HG03378 (cell line): ENCODE data around the gene VWA1.
A peak's percentile ranks its signal among the peaks of the same experiment; 100 is the strongest.

Experiments
- ATAC-seq: cut with Tn5 transposase; IDR thresholded peaks from one replicate; pipeline ENCODE4 v1.9.1; 2021; ENCODE audit warnings: mild to moderate bottlenecking, moderate library complexity; ENCODE audit not compliant: unreplicated experiment

VWA1 gene, protein sequence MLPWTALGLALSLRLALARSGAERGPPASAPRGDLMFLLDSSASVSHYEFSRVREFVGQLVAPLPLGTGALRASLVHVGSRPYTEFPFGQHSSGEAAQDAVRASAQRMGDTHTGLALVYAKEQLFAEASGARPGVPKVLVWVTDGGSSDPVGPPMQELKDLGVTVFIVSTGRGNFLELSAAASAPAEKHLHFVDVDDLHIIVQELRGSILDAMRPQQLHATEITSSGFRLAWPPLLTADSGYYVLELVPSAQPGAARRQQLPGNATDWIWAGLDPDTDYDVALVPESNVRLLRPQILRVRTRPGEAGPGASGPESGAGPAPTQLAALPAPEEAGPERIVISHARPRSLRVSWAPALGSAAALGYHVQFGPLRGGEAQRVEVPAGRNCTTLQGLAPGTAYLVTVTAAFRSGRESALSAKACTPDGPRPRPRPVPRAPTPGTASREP

DNA sequence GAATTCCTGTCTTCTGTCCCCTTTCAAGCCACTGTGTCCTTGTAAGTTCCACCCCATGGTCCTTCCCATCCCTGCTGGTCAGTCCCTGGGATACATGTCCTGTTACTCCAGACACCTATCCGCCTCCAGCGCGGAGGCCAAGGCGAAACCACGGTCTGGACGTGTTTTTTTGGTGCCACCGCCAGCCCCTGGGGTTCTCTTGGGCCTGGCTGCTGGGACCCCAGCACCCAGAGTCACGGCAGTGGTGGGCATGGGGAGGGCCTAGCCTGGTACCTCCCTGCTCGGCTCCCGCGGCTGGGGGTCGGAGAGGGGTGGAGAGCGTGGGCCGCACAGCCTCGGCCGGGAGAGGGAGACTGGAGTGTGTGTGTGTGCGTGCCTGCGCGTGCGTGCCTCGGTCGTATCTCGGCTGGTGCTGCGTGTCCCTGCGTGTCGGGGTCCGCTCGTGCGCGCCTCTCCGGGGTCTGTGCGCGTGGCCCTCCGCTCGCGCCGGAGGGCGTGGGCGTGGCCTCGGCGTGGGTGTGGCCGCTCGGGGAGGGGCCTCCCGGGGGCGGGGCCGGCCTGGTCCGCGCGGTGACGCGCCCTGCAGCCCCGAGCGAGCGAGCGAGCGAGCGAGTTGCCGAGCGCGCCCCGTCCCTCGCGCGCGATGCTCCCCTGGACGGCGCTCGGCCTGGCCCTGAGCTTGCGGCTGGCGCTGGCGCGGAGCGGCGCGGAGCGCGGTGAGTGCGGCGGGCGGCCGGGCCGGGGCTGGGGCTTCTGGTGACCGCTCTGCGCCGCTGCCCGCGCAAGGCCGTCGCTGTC lies at the start of gene VWA1:
TSS of gene VWA1 (plus strand) at position 585 of the 798 bp plus-strand sequence. CDS start at position 644, 59 bp downstream.
- no peak for ATAC-seq

DNA sequence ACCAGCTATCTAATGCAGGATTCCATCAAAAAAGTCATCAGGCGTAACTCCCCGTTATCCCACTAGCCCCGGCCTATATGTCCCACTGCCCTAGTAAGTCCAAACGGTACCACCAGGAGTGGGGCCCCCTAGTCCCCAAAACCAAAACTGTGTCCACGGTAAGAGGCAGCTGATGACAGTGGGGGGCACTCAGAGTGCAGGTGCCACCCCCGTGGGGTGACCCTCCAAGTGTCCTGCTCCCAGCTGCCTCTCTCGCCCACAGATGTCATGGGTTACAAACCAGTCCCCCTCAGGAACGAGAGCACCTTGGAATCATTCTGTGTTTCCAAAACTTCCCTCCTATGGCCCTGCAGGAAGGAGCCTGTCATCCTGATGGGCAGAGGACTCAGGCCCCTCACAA lies 49.6 kb upstream of the VWA1 start:
- ATAC-seq = no peak

DNA sequence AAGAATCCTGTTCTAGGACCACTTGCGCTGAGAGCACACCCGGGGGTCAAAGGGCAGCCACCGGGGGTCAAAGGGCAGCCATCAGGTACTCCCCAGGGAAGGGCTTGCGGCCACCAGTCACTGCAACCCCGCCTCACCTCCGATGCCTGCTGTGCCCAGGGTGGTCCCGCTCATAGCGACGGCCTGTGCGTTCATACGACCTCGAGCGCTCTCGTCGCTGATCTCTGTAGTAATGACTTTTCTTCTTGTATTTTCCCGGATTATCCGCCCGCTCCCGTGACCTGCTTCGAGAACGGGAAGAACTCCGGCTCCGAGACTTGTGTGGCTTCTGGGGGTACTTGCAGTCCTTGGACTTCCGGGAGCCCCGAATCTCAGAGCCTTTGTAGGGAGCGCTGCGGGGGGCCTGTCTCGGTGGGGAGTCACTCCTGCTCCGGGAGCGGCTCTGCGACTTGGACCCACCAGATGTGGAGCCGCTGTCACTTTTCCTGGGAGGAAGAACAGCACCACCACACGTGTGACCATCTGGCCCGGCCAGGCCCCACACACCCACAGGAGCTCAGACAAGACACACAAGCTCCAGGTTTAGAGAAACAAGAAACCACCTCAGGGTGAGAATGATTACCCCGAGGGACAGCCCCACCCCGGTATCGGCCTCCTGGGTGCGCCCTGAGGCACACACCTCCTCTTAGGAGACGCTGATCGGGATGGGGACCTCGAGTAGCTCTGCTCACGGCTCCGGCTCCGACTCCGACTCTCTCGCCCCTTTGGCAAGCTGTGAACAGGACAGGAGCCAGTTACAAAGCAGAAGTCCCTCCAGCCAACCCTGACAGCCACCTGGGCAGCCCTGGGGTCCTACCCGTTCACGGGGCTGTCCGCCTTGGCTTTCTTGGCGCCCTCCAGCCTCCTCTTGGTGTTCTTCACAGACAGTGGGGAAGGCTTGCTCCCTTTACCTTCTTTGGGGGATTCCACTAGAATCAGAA lies 48.1 kb upstream of the VWA1 start:
- ATAC-seq = no peak

DNA sequence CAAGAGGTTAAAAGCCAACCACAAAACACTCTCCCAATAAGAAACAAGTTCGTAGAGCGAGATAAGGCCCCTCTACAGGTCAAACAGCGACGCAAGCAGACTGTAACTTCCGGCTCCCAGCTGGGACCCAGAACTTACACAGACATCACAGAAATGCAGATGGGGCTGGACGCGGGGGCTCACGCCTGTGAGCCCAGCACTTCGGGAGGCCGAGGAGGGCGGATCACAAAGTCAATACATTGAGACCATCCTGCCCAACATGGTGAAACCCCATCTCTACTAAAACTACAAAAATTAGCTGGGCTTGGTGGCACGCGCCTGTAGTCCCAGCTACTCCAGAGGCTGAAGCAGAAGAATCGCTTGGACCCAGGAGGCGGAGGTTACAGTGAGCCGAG lies 47.4 kb upstream of the VWA1 start:
- no peak for ATAC-seq

DNA sequence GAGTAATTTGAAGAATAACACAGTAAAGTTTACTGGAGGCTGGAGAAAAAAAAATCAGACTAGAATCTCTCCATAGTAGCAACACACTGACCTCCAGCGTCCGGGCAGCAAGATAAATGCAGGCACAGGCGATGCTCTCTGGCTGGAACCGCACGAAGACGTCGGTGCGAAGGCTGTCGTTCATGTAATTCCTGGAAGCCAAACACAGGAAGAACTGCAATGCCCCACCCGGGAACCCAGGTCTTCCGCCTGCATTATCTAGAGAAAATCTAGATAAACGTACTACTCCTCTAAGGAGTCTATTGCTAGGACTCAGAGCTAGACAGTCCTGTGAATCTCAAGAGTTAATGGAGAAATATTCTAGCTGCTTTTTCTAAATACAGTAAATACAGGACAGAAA lies 44.8 kb upstream of the VWA1 start:
- no peak for ATAC-seq

DNA sequence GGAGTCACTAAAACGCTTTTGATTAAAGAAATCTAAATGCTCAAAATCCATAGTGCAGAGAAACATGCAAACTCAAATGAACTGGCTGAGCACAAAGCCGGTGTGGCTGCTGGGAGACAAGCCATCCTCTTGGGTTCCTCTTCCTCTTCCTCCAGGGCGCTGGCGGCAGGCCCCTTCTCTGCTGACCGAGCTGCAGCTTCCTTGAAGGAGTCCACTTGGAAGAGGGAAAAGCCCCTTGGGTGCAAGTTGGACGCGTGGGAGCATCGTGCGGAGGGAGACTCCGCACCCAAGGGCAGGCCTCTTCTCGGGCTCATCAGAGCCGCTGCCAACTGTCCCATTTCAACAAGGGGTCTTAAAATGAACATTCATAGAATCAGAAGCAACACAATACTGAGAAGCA lies 44.3 kb upstream of the VWA1 start:
- no peak for ATAC-seq

DNA sequence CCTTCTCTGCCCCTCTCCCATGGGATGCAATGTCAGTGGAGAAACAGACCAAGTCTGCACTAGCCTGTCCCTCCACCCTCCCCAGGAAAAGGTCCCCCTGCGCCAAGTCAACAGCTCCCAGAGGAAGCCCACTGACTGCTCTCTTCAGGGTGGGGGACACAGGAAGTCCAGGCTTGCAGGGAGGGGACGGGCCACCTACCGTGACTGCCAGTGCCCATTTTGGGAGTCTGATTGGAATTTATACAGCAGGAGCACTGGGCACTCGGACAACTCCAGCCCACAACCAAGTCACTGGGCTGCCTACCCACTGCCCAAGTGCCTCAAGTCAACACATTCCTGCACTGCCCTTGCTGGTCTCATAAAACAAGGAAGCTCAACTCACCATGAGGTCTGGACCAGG lies 42.5 kb upstream of the VWA1 start:
- ATAC-seq = no peak

DNA sequence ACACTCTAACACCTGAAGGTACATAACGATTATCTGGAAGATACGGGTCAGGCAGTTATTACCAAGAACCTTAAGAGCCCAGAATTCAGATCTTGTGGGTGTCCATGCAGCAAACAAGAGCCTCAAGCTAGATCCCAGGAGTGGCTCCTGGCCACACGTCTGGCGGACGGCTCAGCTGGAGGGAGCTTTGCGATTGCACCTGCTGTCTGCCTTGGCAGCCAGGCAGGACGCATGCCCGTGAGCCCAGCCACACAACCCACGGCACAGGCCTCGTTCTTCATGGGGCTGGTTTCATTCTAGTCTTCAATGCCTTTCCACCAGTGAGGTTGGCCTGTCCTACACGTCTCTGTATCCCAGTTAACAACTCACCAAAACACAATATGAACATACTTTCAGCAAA lies 42.1 kb upstream of the VWA1 start:
- ATAC-seq = no peak

DNA sequence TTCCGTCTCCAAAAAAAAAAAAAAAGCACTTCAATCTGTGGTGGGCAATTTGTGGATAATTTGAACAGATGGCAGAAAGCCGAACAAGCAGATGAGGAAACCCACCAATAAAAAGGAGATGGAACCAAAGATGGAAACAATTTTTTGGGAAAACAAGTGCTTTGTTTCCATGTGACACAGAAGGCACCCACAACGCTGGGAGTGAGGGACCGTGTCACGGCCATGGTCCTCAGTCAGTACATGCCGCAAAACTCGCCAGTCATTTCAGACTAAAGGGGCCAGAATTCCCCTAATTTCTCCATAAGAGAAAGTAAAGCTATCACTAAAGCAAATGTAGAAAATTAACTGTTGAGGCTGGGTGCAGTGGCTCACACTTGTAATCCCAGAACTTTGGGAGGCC lies 41.4 kb upstream of the VWA1 start:
- ATAC-seq = no peak

DNA sequence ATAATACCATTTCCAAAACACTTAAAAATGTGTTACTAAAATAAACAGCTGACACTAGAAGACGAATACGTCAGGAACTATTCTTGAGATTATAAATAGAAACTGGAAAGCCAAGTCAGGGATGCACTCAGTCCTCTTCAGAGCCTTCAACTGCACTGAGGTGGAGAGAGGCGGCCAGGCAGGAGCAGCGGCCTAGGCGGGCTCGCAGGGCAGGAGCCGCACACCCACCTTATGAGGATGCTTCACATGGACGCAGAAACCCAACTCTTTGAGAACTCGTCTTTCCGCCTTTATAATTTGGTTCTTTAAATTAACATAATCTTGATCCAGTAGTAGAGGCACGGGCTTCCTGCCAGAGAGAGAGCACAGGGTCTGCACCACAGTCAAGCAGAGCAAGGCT lies 40.3 kb upstream of the VWA1 start:
- ATAC-seq = no peak

DNA sequence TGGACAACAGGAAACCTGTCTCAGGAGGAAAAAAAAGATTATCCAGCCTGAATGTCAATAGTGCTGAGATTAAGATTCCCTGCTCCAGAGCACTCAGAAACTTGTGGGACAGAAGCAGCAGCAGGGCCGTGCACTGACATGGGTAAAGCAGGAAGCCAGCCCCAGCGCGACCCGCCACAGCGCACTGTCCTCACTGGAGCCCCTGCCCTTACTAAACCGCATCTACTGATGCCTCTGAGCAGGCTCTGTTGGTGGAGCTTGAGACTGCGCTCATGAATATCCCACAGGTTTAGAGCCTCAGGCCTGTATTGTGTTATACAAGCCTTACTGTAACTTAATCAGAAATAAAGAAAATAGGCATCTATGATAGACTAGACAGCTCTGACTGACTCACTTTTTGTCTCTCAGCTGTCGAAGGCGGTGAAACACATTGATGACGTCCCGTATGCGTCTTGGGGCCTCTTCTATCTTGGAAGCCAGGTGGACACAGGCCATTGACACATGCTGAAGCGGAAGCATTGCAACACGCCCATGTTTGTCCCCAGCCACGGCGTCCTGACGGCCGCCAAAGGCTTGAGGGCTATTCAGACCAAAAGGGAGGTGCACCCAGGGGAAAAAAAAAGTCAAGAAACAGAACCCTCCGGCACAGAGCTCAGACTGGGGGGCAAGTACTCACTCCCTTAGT lies 37.5 kb upstream of the VWA1 start:
- no peak for ATAC-seq

DNA sequence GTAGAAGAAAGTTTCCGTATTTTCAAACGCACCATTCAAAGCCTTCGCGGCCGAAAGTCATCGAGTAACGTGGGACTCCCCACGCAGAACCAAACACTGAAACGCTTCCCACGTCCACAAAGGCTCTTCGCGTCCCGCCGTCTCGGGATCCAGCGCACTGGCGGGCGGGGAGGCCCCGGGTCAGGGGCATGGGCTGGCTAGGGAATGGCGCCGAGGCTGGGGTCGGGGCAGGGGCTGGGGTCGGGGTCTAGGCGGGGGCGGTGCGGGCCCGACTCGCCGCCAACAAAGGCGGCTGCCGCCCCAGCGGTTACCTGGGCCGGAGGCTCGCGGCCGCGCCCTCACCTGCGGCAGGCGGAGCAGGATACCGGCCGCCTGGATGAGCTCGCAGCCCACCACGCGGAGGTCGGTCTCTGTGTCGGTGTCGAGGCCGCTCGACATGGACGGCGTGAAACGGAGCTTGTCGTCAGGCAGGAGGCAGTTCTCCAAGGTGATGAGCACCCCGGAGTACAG lies 36.8 kb upstream of the VWA1 start:
- ATAC-seq = peak; percentile 17

DNA sequence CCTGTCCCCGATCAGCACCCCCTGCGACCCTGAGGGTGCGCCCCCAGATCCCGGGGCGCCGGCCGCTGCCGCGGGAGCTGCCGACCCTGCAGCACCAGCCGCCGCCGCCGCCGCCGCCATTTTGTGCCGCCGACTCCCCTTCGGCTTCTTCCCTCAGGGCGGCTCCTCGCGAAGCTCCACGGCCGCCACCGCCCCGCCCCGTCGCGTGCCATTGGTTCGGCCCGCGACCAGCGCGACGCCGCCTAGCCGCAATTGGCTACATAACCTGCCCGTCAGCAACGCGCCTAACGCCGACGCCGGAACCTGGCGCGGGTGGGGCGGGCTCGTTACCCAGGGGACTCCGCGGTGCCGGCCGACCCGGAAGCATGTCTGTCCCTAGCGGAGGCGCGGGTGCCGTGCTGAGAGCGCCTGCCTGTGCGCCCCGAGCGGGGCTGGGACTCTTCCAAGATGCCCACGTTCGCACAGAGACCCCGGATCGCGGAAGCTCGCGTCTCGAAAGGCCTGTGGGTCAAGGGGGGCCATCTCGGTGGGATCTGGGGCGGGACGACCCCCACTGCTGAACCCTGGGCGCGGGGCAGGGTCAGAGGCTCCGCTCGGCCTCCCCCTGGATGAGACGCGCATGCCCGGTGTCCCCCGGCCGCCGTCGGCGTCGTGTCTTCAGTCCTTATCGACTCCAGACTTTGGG lies 36.2 kb upstream of the VWA1 start, which contains the start of gene CCNL2:
TSS of gene CCNL2 (minus strand) at position 149 of the 685 bp plus-strand sequence. CDS start at position 120, 29 bp downstream.
- peak; percentile 78 for ATAC-seq

DNA sequence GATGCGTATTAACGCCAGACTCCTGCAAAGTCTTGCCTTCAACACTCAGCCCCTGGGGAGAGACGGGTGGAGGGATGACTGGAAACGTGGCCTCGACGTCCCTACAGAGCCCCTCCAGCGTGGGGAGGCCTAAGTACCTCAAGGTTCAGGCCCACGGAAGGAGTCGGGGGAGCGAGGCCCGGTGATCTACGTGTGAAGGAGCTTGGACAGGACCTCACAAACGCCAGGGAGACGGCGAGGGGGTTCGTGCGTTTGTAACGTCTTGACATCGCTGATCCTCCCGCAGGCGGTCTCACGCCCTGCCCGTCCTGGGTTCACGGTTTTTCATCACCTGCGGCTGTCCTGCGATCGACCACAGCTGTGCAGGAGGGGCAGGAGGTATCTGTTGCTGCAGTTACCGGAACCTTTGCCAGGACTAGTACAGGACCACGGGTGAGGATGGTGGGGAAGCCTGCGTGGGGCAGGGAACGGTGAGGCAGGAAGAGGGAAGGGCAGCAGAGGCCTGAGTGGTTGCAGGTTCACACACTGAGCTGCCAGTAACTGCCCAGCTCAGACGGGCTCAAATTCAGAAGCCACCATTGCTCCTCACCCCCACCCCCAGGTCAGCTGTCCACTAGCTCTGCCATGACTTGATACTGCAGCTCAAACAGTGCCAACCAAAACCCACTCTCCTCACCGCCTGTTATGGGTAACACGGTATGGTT lies 35.5 kb upstream of the VWA1 start:
- ATAC-seq = no peak

DNA sequence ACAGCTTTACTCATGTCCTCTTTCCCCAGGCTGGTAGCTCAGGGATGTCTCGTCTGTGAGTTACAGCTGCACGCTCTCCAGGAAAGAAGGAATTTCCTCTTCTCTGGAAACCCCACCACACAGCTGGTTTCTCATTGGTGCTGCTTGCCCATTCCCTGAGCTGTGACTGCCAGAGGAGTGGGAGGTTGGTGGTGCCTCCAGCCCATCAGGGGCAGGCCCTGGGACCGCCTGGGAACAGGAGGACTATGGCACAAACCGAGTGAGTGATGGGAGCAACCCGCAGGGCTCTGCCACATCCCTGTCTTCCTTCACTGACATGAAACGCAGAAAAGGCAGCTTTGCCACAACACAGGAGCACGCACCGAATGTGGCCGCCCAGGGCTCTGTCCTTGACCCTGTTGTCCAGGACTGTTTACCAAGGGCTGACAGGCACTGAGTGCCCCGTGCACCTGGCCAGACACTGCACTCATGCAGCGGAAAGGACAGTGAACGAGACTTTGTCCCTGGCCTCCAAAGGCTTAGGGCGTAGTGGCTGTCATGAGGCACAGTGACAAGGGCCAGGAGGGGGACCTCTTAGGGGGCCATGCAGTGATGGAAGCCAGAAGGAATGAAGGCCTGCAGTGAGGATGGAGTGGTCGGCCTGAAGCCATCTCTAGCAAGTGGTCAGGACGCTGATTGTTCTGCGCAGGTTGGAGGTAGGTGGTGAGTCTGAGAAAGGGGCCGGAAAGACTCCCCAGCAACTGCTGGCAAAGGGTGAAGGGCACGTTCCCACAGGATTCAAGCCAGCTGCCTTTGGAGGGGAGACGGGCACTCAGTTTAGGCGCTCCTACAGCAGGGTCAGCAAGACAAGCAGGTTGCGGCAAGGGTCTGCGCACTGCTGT lies 34.7 kb upstream of the VWA1 start:
- ATAC-seq = no peak

DNA sequence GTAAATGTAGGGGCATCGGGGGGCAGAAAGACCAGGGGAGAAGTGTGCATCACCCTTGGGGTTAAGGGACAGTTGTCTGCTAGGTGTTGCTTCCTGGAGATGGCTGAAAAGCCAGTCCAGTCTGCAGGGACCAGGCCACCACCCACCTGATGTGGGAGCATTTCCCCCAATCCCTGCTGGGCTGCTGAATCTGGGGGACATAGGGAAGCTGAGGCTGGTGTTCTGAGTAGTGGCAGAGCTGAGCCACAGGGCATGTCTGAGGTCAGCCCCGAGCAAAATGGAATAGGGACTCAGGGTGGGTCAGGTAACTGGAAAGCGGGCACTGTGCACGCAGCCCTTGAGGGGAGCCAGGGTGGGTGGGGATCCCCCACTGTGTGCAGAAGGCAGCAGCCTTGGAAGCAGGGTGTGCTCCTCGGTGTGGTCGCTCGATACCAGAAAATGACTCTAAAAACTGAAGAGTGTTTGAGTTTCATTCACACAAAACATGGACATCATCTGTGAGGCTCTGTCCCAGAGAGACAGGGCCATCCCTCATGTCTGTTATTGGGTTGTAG lies 34.0 kb upstream of the VWA1 start:
- ATAC-seq = no peak

DNA sequence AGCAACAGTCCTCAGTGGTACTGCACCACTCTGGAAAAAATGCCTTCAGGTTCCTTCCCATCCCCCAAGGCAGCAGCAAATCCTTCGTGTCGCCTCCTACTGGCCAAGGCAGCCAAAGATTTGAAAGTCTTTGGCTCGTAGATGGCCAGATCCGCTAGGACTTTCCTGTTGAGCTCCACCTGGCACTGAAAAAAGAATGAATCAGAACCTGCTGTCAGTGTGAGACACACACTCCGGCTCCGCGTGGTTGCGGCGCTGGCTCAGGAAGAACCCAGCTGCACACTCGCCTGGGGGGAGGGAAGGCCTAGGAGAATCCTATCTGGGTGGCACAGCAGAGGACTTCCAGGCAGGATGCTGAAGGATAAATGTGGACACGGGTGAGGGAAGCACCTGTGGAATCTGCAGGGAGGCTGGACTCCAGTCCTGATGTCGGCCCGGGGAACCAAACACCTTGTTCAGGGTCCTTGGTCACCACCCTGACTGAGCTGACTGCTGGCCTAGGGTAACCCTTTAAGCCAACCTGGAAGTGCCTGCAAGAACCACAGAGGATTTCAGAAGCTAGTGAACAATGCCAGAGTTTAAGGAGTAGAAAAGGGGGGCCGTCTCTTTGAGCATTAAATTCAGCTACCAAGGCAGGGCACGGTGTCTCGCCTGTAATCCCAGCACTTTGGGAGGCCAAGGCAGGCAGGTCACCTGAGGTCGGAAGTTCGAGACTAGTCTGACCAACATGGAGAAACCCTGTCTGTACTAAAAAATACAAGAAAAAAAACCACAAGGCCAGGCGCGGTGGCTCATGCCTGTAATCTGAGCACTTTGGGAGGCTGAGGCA lies 33.2 kb upstream of the VWA1 start:
- no peak for ATAC-seq
